Hepatocyte (in vitro differentiated cells): ENCODE measurements around the gene LDAH. TPM values are rescaled to one million over a fixed set of nuclear protein-coding genes. Genes with fewer than 3 reads are reported as not detected.

ENCODE experiments used
- DNase-seq: peaks from one replicate; pipeline ENCODE4 v3.0.0-alpha.2; 2016; ENCODE audit warnings: low spot score
- H2AFZ ChIP-seq: fragments of 200-600 bp; sonication (generic); 2 replicates; pipeline ENCODE4 v1.6.0; 2016; ENCODE audit warnings: antibody characterized with exemption, mild to moderate bottlenecking
- H3K27ac ChIP-seq: fragments of 200-600 bp; sonication (generic); 2 replicates; pipeline ENCODE4 v1.5.1; 2016; ENCODE audit warnings: mild to moderate bottlenecking
- H3K27me3 ChIP-seq: fragments of 200-600 bp; sonication (generic); 2 replicates; pipeline ENCODE4 v1.6.1; 2016
- H3K36me3 ChIP-seq: fragments of 200-600 bp; sonication (generic); replicated peaks from 2 replicates; pipeline ENCODE4 v1.5.1; 2016; ENCODE audit warnings: low read depth; ENCODE audit not compliant: insufficient read depth
- H3K4me1 ChIP-seq: fragments of 200-600 bp; sonication (generic); 2 replicates; pipeline ENCODE4 v1.5.1; 2016; ENCODE audit warnings: mild to moderate bottlenecking, moderate library complexity; ENCODE audit not compliant: insufficient read depth
- H3K4me2 ChIP-seq: fragments of 200-600 bp; sonication (generic); 2 replicates; pipeline ENCODE4 v1.6.0; 2016
- H3K4me3 ChIP-seq: fragments of 200-600 bp; sonication (generic); 2 replicates; pipeline ENCODE4 v1.5.1; 2016; ENCODE audit warnings: mild to moderate bottlenecking
- H3K79me2 ChIP-seq: fragments of 200-600 bp; sonication (generic); 2 replicates; pipeline ENCODE4 v1.6.0; 2017; ENCODE audit warnings: mild to moderate bottlenecking
- H3K9me2 ChIP-seq: fragments of 200-600 bp; sonication (generic); replicated peaks from 2 replicates; pipeline ENCODE4 v1.6.0; 2017; ENCODE audit warnings: mild to moderate bottlenecking; ENCODE audit not compliant: insufficient read depth
- H3K9me3 ChIP-seq: fragments of 200-600 bp; sonication (generic); 2 replicates; pipeline ENCODE4 v1.5.1; 2016; ENCODE audit warnings: low read depth, mild to moderate bottlenecking
- H4K20me1 ChIP-seq: fragments of 200-600 bp; sonication (generic); 2 replicates; pipeline ENCODE4 v1.6.0; 2016; ENCODE audit warnings: mild to moderate bottlenecking; ENCODE audit not compliant: insufficient read depth, poor library complexity, severe bottlenecking
- EZH2 ChIP-seq: fragments of 200-600 bp; sonication (generic); IDR thresholded peaks from 2 replicates; pipeline ENCODE4 v1.6.1; 2016; ENCODE audit warnings: antibody characterized with exemption, mild to moderate bottlenecking, borderline replicate concordance
- EZH2phosphoT487 ChIP-seq: fragments of 200-600 bp; sonication (generic); IDR thresholded peaks from one replicate; pipeline ENCODE4 v1.6.1; 2018; ENCODE audit warnings: antibody characterized with exemption, mild to moderate bottlenecking, low read depth, moderate library complexity; ENCODE audit not compliant: unreplicated experiment, severe bottlenecking
- WGBS: methylation state at CpG from one replicate; pipeline ENCODE4 v1.1.6; 2016; ENCODE audit warnings: low lambda C conversion rate; ENCODE audit errors: missing lambda C conversion rate; 5-methylcytosine and 5-hydroxymethylcytosine counted together
- polyA plus RNA-seq: library from polyadenylated mRNA; unstranded; fragments of >200 nt; fragmentation: Nextera tagmentation; extraction: Ambion mirVana; gene quantifications from 2 replicates; pipeline ENCODE4 v1.2.1, GENCODE V29; 2016
- total RNA-seq: library from RNA; depleted of rRNA; stranded (reverse); fragments of >200 nt; gene quantifications from 2 replicates; pipeline ENCODE4 v1.2.3, GENCODE V29; 2014
- TF ChIP-seq, protein P1 (sequence below): fragments of 200-600 bp; sonication (generic); IDR thresholded peaks from 2 replicates; pipeline ENCODE4 v1.5.1; 2016; ENCODE audit warnings: antibody characterized with exemption, mild to moderate bottlenecking; ENCODE audit not compliant: poor library complexity

Gene LDAH
- total and polyA plus RNA-seq, 2 experiments from 2014 or later = 15.2 to 27.8 TPM

DNA sequence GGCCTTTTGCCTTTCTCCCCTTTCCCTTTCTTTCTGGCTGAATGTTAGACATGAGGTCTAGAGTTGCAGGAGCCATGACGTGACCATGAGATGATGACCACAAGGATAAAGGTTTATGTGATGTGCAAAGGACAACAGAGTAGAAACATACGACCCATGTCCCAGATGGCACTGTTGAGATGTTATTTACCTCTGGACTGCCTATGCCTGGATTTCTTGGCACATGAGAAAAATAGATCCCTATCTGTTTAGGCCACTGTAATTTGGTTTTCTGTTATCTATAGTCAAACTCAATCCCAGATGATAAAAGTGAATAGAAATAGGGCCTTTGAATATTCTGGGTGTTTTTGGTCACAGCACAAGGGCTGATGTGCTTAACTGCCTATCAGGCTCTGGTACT is 97.1 kb downstream of the LDAH start:
- Histone ChIP-seq H3K27ac (no peak overlapping the region), H3K4me2 (no peak overlapping the region), H3K9me2 (no peaks in the 10 kb centered on the region), H3K79me2 (no peaks in the 10 kb centered on the region), H3K36me3 (no peaks in the 10 kb centered on the region), H3K27me3 (no peaks in the 10 kb centered on the region), H3K9me3 (no peaks in the 10 kb centered on the region), H4K20me1 (no peaks in the 10 kb centered on the region), H3K4me3 (no peak overlapping the region), H2AFZ (no peak overlapping the region), H3K4me1 (peaks cover 17% of the 10 kb centered on the region)
- DNase-seq = no peak
- WGBS = 98% methylated on average over 2 of the region's 2 CpGs
- TF ChIP-seq EZH2phosphoT487 = no peak

DNA sequence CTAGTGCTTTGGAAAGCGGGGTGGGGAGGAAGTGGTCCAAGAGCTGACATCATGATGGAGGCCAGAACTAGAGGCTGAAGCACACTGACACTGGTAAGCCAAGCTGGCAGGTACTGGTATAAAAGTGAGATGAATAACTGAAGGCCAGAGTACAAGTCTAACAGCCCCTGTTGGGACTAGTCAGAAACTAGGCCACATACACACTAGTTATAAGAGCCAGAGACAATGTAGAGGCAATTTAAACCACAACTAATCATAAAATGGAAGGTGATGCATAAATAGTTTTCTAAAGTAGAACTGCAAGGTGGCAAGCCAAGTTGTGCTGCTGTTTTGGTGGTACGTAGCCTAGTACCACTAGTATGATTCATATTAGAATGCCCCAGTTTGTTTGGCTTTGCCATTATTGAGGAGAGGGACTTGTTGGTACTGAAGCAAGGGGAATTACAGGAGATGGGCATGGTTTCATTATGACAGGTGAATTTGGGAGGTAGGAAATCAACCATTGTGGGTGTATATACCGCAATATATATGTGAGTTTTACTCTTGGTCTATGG is 98.3 kb downstream of the LDAH start:
- no peak for DNase-seq
- Histone ChIP-seq H3K9me3 (no peaks in the 10 kb centered on the region), H3K4me1 (peaks cover 17% of the 10 kb centered on the region), H3K4me3 (no peak overlapping the region), H3K27me3 (no peaks in the 10 kb centered on the region), H3K4me2 (no peak overlapping the region), H3K27ac (no peak overlapping the region), H2AFZ (no peak overlapping the region), H3K9me2 (no peaks in the 10 kb centered on the region), H3K36me3 (no peaks in the 10 kb centered on the region), H4K20me1 (no peaks in the 10 kb centered on the region), H3K79me2 (peaks cover under 1% of the 10 kb centered on the region)
- WGBS = 95% methylated on average over 3 of the region's 3 CpGs
- TF ChIP-seq EZH2phosphoT487 (no peak), EZH2 (no peak)
- TF ChIP-seq, protein P1, sequence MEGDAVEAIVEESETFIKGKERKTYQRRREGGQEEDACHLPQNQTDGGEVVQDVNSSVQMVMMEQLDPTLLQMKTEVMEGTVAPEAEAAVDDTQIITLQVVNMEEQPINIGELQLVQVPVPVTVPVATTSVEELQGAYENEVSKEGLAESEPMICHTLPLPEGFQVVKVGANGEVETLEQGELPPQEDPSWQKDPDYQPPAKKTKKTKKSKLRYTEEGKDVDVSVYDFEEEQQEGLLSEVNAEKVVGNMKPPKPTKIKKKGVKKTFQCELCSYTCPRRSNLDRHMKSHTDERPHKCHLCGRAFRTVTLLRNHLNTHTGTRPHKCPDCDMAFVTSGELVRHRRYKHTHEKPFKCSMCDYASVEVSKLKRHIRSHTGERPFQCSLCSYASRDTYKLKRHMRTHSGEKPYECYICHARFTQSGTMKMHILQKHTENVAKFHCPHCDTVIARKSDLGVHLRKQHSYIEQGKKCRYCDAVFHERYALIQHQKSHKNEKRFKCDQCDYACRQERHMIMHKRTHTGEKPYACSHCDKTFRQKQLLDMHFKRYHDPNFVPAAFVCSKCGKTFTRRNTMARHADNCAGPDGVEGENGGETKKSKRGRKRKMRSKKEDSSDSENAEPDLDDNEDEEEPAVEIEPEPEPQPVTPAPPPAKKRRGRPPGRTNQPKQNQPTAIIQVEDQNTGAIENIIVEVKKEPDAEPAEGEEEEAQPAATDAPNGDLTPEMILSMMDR = no peak

DNA sequence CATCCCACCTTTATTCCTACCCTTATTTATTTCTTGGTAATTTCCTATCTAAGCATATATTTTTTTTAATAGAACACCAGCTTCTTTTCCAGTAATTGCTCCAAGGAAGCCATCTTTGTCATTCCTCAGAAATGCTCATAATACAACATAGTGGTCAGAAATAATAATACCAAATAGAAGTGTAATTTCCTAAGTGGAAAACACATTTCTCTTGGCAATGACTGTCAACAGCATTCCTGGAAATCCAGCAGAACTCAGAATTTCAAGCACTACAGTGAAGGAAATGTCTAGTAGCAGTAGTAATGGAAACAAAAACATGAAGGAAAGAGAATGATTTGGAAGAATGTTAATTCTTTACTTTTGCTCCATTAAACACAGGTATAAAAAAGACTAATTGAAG is 99.4 kb downstream of the LDAH start:
- H3K36me3 ChIP-seq = no peaks in the 10 kb centered on the region
- H2AFZ ChIP-seq = no peak overlapping the region
- no peak overlapping the region for H3K27ac ChIP-seq
- no peaks in the 10 kb centered on the region for H3K27me3 ChIP-seq
- peaks cover 13% of the 10 kb centered on the region for H3K4me1 ChIP-seq
- no peak for DNase-seq
- TF ChIP-seq EZH2phosphoT487 (no peak), EZH2 (no peak)
- TF ChIP-seq, protein P1 = no peak
- H4K20me1 ChIP-seq = no peaks in the 10 kb centered on the region
- H3K79me2 ChIP-seq = peaks cover 5% of the 10 kb centered on the region
- H3K9me2 ChIP-seq = no peaks in the 10 kb centered on the region
- H3K4me2 ChIP-seq = no peak overlapping the region
- no peak overlapping the region for H3K4me3 ChIP-seq
- no peaks in the 10 kb centered on the region for H3K9me3 ChIP-seq

DNA sequence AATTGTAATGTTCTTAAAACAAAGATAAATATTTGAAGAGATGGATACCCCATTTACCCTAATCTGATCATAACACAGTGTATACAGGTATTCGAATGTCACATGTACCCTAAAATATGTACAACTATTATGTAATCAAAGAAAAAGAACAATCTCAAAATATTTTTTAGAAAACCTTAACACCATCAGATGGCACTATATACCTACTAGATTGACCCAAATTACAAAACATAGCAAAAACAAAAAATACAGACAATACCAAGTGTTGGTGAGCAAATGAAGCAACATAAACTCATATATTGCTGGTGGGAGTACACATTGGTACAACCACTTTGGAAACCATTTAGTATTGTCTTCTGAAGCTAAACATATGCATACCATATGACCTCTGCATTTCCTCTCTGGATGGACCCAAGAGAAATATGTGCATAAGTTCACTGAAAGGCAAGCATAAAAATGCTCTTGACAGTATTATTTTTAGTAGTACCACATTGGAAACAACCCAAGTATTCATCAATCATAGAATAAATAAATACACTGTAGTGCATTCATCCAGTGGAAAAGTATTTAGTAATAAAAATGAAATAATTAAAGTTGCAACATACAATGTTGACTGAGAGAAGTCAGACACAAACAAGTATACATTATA is 100.2 kb downstream of the LDAH start:
- TF ChIP-seq EZH2 (no peak), EZH2phosphoT487 (no peak)
- TF ChIP-seq, protein P1 = no peak
- Histone ChIP-seq H3K27me3 (no peaks in the 10 kb centered on the region), H3K9me3 (no peaks in the 10 kb centered on the region), H2AFZ (no peak overlapping the region), H3K4me3 (no peak overlapping the region), H4K20me1 (no peaks in the 10 kb centered on the region), H3K36me3 (no peaks in the 10 kb centered on the region), H3K27ac (no peak overlapping the region), H3K4me1 (peaks cover 5% of the 10 kb centered on the region), H3K4me2 (no peak overlapping the region), H3K9me2 (no peaks in the 10 kb centered on the region), H3K79me2 (peaks cover 9% of the 10 kb centered on the region)
- 100% methylated on average over 1 of the region's 1 CpG for WGBS
- DNase-seq = no peak
